ENCODE results near the gene TMEM108. TPM values are rescaled to one million over a fixed set of nuclear protein-coding genes. Genes with fewer than 3 reads are reported as not detected.

Gene TMEM108
- total and polyA plus RNA-seq, 2 experiments from 2014 or later: 7.4 to 15.3 TPM

DNA sequence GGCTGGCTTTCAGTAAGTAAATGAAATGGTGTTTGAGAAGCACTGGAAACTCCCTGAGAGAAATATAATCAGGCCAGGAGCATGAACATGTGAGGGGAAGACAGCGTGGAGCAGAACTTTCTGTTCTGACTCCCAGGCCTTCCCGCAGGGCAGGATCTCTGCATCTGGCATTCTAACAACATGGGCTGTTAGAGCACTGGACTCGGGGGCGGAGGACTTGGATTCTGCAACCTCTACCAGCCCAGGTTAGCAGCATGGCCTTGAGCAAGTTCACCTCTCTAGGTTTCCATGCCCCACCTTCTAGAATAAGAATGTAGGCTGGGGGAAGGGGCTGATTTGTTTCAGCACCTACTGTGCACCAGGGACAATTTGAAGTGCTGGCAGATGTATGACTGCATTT lies 349.1 kb downstream of the TMEM108 start:
- Histone ChIP-seq H3K4me3 (no peak overlapping the region), H3F3A (replicated peaks; ENCODE audit: low read depth) (no peaks in the 10 kb centered on the region), H3K79me2 (replicated peaks; ENCODE audit: insufficient read depth) (no peaks in the 10 kb centered on the region), H3K27ac (ENCODE audit: low read depth) (no peak overlapping the region), H3K9me2 (ENCODE audit: insufficient read depth) (no peaks in the 10 kb centered on the region), H2AFZ (no peak overlapping the region), H3K4me2 (no peak overlapping the region), H3K36me3 (ENCODE audit: insufficient read depth) (no peaks in the 10 kb centered on the region), H3K27me3 (ENCODE audit: insufficient read depth) (no peaks in the 10 kb centered on the region), H4K20me1 (replicated peaks; ENCODE audit: insufficient read depth) (no peaks in the 10 kb centered on the region), H3K4me1 (ENCODE audit: insufficient read depth) (no peaks in the 10 kb centered on the region; the same call in 1 of the 2 replicates)
- ATAC-seq (no peak), DNase-seq (ENCODE audit: low spot score) (no peak)
- Mint-ChIP-seq H3K4me3 (no peak overlapping the region), H3K27me3 (ENCODE audit: insufficient read depth, low read depth, poor library complexity) (peaks cover under 1% of the 10 kb centered on the region), H3K36me3 (ENCODE audit: low read depth) (0 out of 3 replicates have a peak, but pooled peaks cover 3% of the 10 kb centered on the region), H3K4me1 (peaks cover 16% of the 10 kb centered on the region; the same call in 2 of the 3 replicates), H3K27ac (no peak overlapping the region), H3K9me3 (no peaks in the 10 kb centered on the region)
- TF ChIP-seq ZNF331 (CRISPR knock-in tag; IDR thresholded peaks at IDR 0.05; ENCODE audit: low read depth) (no peak), POLR2AphosphoS5 (IDR thresholded peaks at IDR 0.05; ENCODE audit: low read depth) (no peak)

DNA sequence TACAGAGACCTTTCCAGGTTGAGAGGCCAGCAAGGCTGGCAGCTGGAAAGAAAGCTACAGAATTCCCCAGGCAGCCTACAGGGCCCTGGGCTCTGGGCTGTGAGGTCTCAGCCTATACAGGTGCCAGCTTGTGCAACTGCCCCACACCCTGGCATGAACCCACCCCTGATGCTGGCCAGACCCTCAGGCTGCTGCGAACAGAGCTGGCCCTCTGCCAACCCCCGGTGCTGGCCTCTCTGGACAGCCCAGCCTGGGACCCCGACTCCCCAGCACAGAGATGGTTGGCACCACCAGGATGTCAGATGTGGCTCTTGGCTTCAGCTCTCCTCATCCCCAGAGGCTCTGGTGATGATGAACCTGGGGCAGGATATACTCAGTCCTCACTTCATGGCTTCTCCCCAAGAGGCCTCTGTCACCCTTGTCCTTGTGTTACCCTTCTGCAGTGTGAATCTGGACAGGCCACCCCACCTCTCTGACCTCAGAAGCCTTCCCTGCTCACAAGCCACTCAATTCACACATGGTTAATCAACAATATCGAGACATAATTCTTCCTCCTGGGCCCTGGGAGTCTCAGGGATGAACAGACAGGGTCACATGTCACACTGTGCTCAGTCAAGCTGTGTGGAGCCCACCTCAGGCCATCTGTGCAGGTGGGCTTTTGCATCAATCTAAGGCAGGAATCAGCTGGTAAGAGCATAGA lies 350.7 kb downstream of the TMEM108 start:
- Histone ChIP-seq H3K4me1 (ENCODE audit: insufficient read depth) (no peaks in the 10 kb centered on the region; the same call in 1 of the 2 replicates), H3K27ac (ENCODE audit: low read depth) (no peak overlapping the region), H3F3A (replicated peaks; ENCODE audit: low read depth) (no peaks in the 10 kb centered on the region), H3K4me3 (no peak overlapping the region), H3K36me3 (ENCODE audit: insufficient read depth) (no peaks in the 10 kb centered on the region), H3K9me2 (ENCODE audit: insufficient read depth) (no peaks in the 10 kb centered on the region), H2AFZ (no peak overlapping the region), H3K4me2 (no peak overlapping the region), H3K27me3 (ENCODE audit: insufficient read depth) (no peaks in the 10 kb centered on the region), H3K79me2 (replicated peaks; ENCODE audit: insufficient read depth) (no peaks in the 10 kb centered on the region), H4K20me1 (replicated peaks; ENCODE audit: insufficient read depth) (no peaks in the 10 kb centered on the region)
- ATAC-seq: no peak
- H3K27ac Mint-ChIP-seq: 0 out of 2 replicates have a peak overlapping the region, but pooled peaks have one; percentile 28
- H3K4me3 Mint-ChIP-seq: no peak overlapping the region
- peaks cover 6% of the 10 kb centered on the region for H3K27me3 Mint-ChIP-seq (ENCODE audit: insufficient read depth, low read depth, poor library complexity)
- H3K4me1 Mint-ChIP-seq: peaks cover 8% of the 10 kb centered on the region; the same call in 2 of the 3 replicates
- H3K36me3 Mint-ChIP-seq (ENCODE audit: low read depth): peaks cover 4% of the 10 kb centered on the region; the same call in 2 of the 3 replicates
- no peaks in the 10 kb centered on the region for H3K9me3 Mint-ChIP-seq
- DNase-seq (ENCODE audit: low spot score): no peak
- TF ChIP-seq STAT1 (IDR thresholded peaks at IDR 0.05; ENCODE audit: unreplicated experiment) (no peak), EZH2 (IDR thresholded peaks at IDR 0.05; ENCODE audit: low read depth, unreplicated experiment) (no peak), POLR2AphosphoS5 (IDR thresholded peaks at IDR 0.05; ENCODE audit: low read depth) (no peak), JUNB (IDR thresholded peaks at IDR 0.05; ENCODE audit: unreplicated experiment) (no peak), ZNF331 (CRISPR knock-in tag; IDR thresholded peaks at IDR 0.05; ENCODE audit: low read depth) (no peak)
- TF ChIP-seq, protein P1, sequence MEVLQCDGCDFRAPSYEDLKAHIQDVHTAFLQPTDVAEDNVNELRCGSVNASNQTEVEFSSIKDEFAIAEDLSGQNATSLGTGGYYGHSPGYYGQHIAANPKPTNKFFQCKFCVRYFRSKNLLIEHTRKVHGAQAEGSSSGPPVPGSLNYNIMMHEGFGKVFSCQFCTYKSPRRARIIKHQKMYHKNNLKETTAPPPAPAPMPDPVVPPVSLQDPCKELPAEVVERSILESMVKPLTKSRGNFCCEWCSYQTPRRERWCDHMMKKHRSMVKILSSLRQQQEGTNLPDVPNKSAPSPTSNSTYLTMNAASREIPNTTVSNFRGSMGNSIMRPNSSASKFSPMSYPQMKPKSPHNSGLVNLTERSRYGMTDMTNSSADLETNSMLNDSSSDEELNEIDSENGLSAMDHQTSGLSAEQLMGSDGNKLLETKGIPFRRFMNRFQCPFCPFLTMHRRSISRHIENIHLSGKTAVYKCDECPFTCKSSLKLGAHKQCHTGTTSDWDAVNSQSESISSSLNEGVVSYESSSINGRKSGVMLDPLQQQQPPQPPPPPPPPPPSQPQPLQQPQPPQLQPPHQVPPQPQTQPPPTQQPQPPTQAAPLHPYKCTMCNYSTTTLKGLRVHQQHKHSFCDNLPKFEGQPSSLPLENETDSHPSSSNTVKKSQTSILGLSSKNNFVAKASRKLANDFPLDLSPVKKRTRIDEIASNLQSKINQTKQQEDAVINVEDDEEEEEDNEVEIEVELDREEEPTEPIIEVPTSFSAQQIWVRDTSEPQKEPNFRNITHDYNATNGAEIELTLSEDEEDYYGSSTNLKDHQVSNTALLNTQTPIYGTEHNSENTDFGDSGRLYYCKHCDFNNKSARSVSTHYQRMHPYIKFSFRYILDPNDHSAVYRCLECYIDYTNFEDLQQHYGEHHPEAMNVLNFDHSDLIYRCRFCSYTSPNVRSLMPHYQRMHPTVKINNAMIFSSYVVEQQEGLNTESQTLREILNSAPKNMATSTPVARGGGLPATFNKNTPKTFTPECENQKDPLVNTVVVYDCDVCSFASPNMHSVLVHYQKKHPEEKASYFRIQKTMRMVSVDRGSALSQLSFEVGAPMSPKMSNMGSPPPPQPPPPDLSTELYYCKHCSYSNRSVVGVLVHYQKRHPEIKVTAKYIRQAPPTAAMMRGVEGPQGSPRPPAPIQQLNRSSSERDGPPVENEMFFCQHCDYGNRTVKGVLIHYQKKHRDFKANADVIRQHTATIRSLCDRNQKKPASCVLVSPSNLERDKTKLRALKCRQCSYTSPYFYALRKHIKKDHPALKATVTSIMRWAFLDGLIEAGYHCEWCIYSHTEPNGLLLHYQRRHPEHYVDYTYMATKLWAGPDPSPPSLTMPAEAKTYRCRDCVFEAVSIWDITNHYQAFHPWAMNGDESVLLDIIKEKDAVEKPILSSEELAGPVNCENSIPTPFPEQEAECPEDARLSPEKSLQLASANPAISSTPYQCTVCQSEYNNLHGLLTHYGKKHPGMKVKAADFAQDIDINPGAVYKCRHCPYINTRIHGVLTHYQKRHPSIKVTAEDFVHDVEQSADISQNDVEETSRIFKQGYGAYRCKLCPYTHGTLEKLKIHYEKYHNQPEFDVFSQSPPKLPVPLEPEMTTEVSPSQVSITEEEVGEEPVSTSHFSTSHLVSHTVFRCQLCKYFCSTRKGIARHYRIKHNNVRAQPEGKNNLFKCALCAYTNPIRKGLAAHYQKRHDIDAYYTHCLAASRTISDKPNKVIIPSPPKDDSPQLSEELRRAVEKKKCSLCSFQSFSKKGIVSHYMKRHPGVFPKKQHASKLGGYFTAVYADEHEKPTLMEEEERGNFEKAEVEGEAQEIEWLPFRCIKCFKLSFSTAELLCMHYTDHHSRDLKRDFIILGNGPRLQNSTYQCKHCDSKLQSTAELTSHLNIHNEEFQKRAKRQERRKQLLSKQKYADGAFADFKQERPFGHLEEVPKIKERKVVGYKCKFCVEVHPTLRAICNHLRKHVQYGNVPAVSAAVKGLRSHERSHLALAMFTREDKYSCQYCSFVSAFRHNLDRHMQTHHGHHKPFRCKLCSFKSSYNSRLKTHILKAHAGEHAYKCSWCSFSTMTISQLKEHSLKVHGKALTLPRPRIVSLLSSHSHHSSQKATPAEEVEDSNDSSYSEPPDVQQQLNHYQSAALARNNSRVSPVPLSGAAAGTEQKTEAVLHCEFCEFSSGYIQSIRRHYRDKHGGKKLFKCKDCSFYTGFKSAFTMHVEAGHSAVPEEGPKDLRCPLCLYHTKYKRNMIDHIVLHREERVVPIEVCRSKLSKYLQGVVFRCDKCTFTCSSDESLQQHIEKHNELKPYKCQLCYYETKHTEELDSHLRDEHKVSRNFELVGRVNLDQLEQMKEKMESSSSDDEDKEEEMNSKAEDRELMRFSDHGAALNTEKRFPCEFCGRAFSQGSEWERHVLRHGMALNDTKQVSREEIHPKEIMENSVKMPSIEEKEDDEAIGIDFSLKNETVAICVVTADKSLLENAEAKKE (CRISPR knock-in tag; IDR thresholded peaks at IDR 0.05): no peak
- TF ChIP-seq, protein P2, sequence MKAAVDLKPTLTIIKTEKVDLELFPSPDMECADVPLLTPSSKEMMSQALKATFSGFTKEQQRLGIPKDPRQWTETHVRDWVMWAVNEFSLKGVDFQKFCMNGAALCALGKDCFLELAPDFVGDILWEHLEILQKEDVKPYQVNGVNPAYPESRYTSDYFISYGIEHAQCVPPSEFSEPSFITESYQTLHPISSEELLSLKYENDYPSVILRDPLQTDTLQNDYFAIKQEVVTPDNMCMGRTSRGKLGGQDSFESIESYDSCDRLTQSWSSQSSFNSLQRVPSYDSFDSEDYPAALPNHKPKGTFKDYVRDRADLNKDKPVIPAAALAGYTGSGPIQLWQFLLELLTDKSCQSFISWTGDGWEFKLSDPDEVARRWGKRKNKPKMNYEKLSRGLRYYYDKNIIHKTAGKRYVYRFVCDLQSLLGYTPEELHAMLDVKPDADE (IDR thresholded peaks at IDR 0.05): no peak
- TF ChIP-seq, protein P3, sequence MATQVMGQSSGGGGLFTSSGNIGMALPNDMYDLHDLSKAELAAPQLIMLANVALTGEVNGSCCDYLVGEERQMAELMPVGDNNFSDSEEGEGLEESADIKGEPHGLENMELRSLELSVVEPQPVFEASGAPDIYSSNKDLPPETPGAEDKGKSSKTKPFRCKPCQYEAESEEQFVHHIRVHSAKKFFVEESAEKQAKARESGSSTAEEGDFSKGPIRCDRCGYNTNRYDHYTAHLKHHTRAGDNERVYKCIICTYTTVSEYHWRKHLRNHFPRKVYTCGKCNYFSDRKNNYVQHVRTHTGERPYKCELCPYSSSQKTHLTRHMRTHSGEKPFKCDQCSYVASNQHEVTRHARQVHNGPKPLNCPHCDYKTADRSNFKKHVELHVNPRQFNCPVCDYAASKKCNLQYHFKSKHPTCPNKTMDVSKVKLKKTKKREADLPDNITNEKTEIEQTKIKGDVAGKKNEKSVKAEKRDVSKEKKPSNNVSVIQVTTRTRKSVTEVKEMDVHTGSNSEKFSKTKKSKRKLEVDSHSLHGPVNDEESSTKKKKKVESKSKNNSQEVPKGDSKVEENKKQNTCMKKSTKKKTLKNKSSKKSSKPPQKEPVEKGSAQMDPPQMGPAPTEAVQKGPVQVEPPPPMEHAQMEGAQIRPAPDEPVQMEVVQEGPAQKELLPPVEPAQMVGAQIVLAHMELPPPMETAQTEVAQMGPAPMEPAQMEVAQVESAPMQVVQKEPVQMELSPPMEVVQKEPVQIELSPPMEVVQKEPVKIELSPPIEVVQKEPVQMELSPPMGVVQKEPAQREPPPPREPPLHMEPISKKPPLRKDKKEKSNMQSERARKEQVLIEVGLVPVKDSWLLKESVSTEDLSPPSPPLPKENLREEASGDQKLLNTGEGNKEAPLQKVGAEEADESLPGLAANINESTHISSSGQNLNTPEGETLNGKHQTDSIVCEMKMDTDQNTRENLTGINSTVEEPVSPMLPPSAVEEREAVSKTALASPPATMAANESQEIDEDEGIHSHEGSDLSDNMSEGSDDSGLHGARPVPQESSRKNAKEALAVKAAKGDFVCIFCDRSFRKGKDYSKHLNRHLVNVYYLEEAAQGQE (IDR thresholded peaks at IDR 0.05; ENCODE audit: unreplicated experiment): no peak
